Liver (tissue), 9 donors: ENCODE data around the gene CYTH2. TPM values are rescaled to one million over a fixed set of nuclear protein-coding genes. Genes with fewer than 3 reads are reported as not detected.

ENCODE experiments used
- DNase-seq: peaks from one replicate; pipeline ENCODE4 v3.0.0-alpha.2; 2017; ENCODE audit warnings: low spot score
- H3K27ac ChIP-seq, 2 donors: one replicate each; pipeline ENCODE4 v1.7.0; 2013; ENCODE audit warnings: inconsistent platforms in 2 of 2, low read length in 2 of 2, control low read depth in 1 of 2, low read depth in 1 of 2, mild to moderate bottlenecking in 1 of 2
- H3K27me3 ChIP-seq, 4 donors: one replicate each; pipeline versions ENCODE4 v1.6.1 to v1.7.0; 2013; ENCODE audit warnings: low read length in 3 of 4, inconsistent platforms in 1 of 4, mild to moderate bottlenecking in 1 of 4, moderate library complexity in 1 of 4; ENCODE audit not compliant: control insufficient read depth in 4 of 4, insufficient read depth in 4 of 4
- H3K36me3 ChIP-seq, 4 donors: one replicate each; pipeline versions ENCODE4 v1.6.1 to v1.7.0; 2013; ENCODE audit warnings: low read length in 3 of 4, mild to moderate bottlenecking in 3 of 4, low read depth in 1 of 4, moderate library complexity in 1 of 4; ENCODE audit not compliant: control insufficient read depth in 4 of 4, insufficient read depth in 3 of 4
- H3K4me1 ChIP-seq, 4 donors: one replicate each; pipeline versions ENCODE4 v1.6.1 to v1.7.0; 2013; ENCODE audit warnings: low read length in 3 of 4, mild to moderate bottlenecking in 3 of 4, moderate library complexity in 1 of 4; ENCODE audit not compliant: control insufficient read depth in 4 of 4, insufficient read depth in 4 of 4
- H3K4me3 ChIP-seq, 3 donors: one replicate each; pipeline versions ENCODE4 v1.6.1 to v1.7.0; 2013; ENCODE audit warnings: low read length in 3 of 3, control low read depth in 1 of 3, low read depth in 1 of 3, mild to moderate bottlenecking in 1 of 3
- H3K9ac ChIP-seq, 2 donors: one replicate each; pipeline ENCODE4 v1.7.0; 2013; ENCODE audit warnings: low read length in 2 of 2, mild to moderate bottlenecking in 2 of 2, moderate library complexity in 2 of 2, control low read depth in 1 of 2, low read depth in 1 of 2
- H3K9me3 ChIP-seq, 4 donors: one replicate each; pipeline versions ENCODE4 v1.6.1 to v1.7.0; 2013; ENCODE audit warnings: low read length in 3 of 4; ENCODE audit not compliant: control insufficient read depth in 4 of 4
- CTCF ChIP-seq: fragments of 150-350 bp; IDR thresholded peaks from 2 replicates; pipeline ENCODE4 v1.5.1; 2017; ENCODE audit warnings: improper control_type of control experiment, low read depth, low read length; ENCODE audit not compliant: missing input control
- EGR1 ChIP-seq, 2 donors: IDR thresholded peaks; 2 replicates each; pipeline ENCODE4 v1.6.1; 2016 to 2018; ENCODE audit warnings: antibody characterized with exemption in 2 of 2, low read depth in 2 of 2
- FOXA2 ChIP-seq: IDR thresholded peaks from 2 replicates; pipeline ENCODE4 v1.6.1; 2016; ENCODE audit warnings: antibody characterized with exemption
- GABPA ChIP-seq, 2 donors: IDR thresholded peaks in 1 of 2; conservative IDR thresholded peaks in 1 of 2; 2 replicates each; pipeline ENCODE4 v1.6.1; 2016; ENCODE audit warnings: antibody characterized with exemption in 2 of 2, mild to moderate bottlenecking in 1 of 2, moderate library complexity in 1 of 2
- HNF4A ChIP-seq, 2 donors: conservative IDR thresholded peaks; 2 replicates each; pipeline ENCODE4 v1.6.1; 2016; ENCODE audit warnings: antibody characterized with exemption in 2 of 2, mild to moderate bottlenecking in 2 of 2
- RAD21 ChIP-seq, 2 donors: IDR thresholded peaks; 2 replicates each; pipeline ENCODE4 v1.6.1; 2016; ENCODE audit warnings: antibody characterized with exemption in 2 of 2, mild to moderate bottlenecking in 2 of 2
- REST ChIP-seq: IDR thresholded peaks from 2 replicates; pipeline ENCODE4 v1.6.1; 2016; ENCODE audit warnings: antibody characterized with exemption, mild to moderate bottlenecking
- RXRA ChIP-seq, 2 donors: IDR thresholded peaks; 2 replicates each; pipeline ENCODE4 v1.6.1; 2017 to 2018; ENCODE audit warnings: antibody characterized with exemption in 2 of 2, mild to moderate bottlenecking in 1 of 2
- ZBTB33 ChIP-seq: IDR thresholded peaks from 2 replicates; pipeline ENCODE4 v1.6.1; 2016; ENCODE audit warnings: antibody characterized with exemption
- WGBS: extraction: QIAGEN DNeasy Blood & Tissue Kit; methylation state at CpG from one replicate; pipeline ENCODE4 v1.1.7; 2013; 5-methylcytosine and 5-hydroxymethylcytosine counted together
- polyA plus RNA-seq, 2 donors: library from polyadenylated mRNA; stranded (reverse) in 1 of 2; unstranded in 1 of 2; fragments of 200-250 nt in 1 of 2; fragments of >200 nt in 1 of 2; fragmentation: Nextera tagmentation in 1 of 2; extraction: Ambion mirVana in 1 of 2; gene quantifications; one replicate each; pipeline versions ENCODE4 v1.2.1 to v1.2.3, GENCODE V29; 2013 to 2015
- total RNA-seq, 2 donors: library from RNA; depleted of rRNA; stranded (reverse); fragments of >200 nt; gene quantifications; one replicate each; pipeline ENCODE4 v1.2.3, GENCODE V29; 2014
- donor health status: healthy.
- donor health status: healthy.
- donor health status: healthy.
- donor health status: healthy.
- donor health status: healthy.

Gene CYTH2
- total and polyA plus RNA-seq, 4 donors = 13.0 to 16.9 (median 13.2) TPM

GRCh38 chr19:48471836-48472235 lies 2.7 kb downstream of the CYTH2 start:
- peaks cover 12 to 40% (median 23%) of the 10 kb centered on the region in 4 donors for H3K36me3 ChIP-seq
- 94% methylated on average over 4 of the region's 4 CpGs for WGBS
- TF ChIP-seq EGR1 (IDR thresholded peaks at IDR 0.05; ENCODE audit: low read depth in 2 of 2) = no peak
- TF ChIP-seq ZBTB33 = no peak
- no peaks in the 10 kb centered on the region for H3K9me3 ChIP-seq
- H3K27ac ChIP-seq = no peak overlapping the region
- no peak for DNase-seq
- H3K4me3 ChIP-seq = no peak overlapping the region
- no peak overlapping the region for H3K9ac ChIP-seq
- peaks cover 4 to 26% (median 19%) of the 10 kb centered on the region in 4 donors for H3K4me1 ChIP-seq
- no peaks in the 10 kb centered on the region for H3K27me3 ChIP-seq

GRCh38 chr19:48473161-48473966 lies 4.2 kb downstream of the CYTH2 start:
- Histone ChIP-seq H3K9ac (no peak overlapping the region), H3K27me3 (no peaks in the 10 kb centered on the region), H3K9me3 (no peaks in the 10 kb centered on the region), H3K4me3 (no peak overlapping the region), H3K36me3 (peaks cover 18 to 51% (median 23%) of the 10 kb centered on the region in 4 donors), H3K27ac (no peak overlapping the region), H3K4me1 (peaks cover 4 to 24% (median 18%) of the 10 kb centered on the region in 4 donors)
- no peak for DNase-seq
- 80% methylated on average over 14 of the region's 14 CpGs for WGBS
- TF ChIP-seq RXRA (IDR thresholded peaks at IDR 0.05) (peak; percentile 27 to 58), CTCF (no peak)

GRCh38 chr19:48474084-48474592 lies 5.0 kb downstream of the CYTH2 start:
- no peak for DNase-seq
- no peaks in the 10 kb centered on the region for H3K27me3 ChIP-seq
- no peak overlapping the region for H3K4me3 ChIP-seq
- peaks cover 4 to 24% (median 15%) of the 10 kb centered on the region in 4 donors for H3K4me1 ChIP-seq
- H3K9me3 ChIP-seq = no peaks in the 10 kb centered on the region
- 94% methylated on average over 16 of the region's 16 CpGs for WGBS
- H3K27ac ChIP-seq = no peak overlapping the region
- H3K36me3 ChIP-seq = peaks cover 18 to 52% (median 23%) of the 10 kb centered on the region in 4 donors
- TF ChIP-seq HNF4A (conservative IDR thresholded peaks at IDR 0.05) (no peak), RAD21 (IDR thresholded peaks at IDR 0.05) (no peak), REST (no peak), GABPA (IDR thresholded peaks at IDR 0.05 in 1 of 2, conservative IDR thresholded peaks at IDR 0.05 in 1 of 2) (no peak), EGR1 (IDR thresholded peaks at IDR 0.05; ENCODE audit: low read depth in 2 of 2) (no peak), FOXA2 (no peak)
- H3K9ac ChIP-seq = no peak overlapping the region
